Ovary (tissue), 9 donors: ENCODE data around the gene TNKS1BP1. TPM values are rescaled to one million over a fixed set of nuclear protein-coding genes. Genes with fewer than 3 reads are reported as not detected.
A peak's percentile ranks its signal among the peaks of the same experiment; 100 is the strongest.

Experiments
- DNase-seq, 5 donors: peaks; one replicate each; pipeline ENCODE4 v3.0.0-alpha.2; 2019 to 2020
- H3K27ac ChIP-seq, 2 donors: fragments of 200-600 bp; one replicate each; pipeline versions ENCODE4 v1.5.1 to v1.8.0; 2019 to 2022
- H3K27me3 ChIP-seq: fragments of 200-600 bp; one replicate; pipeline ENCODE4 v1.8.0; 2022
- H3K36me3 ChIP-seq: fragments of 200-600 bp; sonication (generic); one replicate; pipeline ENCODE4 v1.5.1; 2019
- H3K4me1 ChIP-seq: one replicate; pipeline ENCODE4 v1.8.1; 2013; ENCODE audit warnings: mild to moderate bottlenecking, moderate library complexity; ENCODE audit not compliant: insufficient read depth
- H3K4me3 ChIP-seq: fragments of 200-600 bp; sonication (generic); one replicate; pipeline ENCODE4 v1.5.1; 2017
- H3K9me3 ChIP-seq, 2 donors: fragments of 200-600 bp in 1 of 2; sonication (generic) in 1 of 2; one replicate each; pipeline versions ENCODE4 v1.5.1 to v1.8.1; 2013 to 2019; ENCODE audit warnings: mild to moderate bottlenecking in 1 of 2, moderate library complexity in 1 of 2
- EP300 ChIP-seq: sonication (generic); formaldehyde crosslinking; IDR thresholded peaks from one replicate; pipeline ENCODE4 v1.6.1; 2017; ENCODE audit warnings: antibody characterized with exemption
- POLR2A ChIP-seq: fragments of 450-650 bp; IDR thresholded peaks from one replicate; pipeline ENCODE4 v1.6.1; 2017; ENCODE audit warnings: antibody characterized with exemption, mild to moderate bottlenecking, moderate library complexity
- WGBS, 3 donors: extraction: QIAGEN DNeasy Blood & Tissue Kit in 1 of 3; methylation state at CpG; one replicate each; pipeline versions ENCODE4 v1.1.5 to v1.1.7; 2013 to 2017; 5-methylcytosine and 5-hydroxymethylcytosine counted together
- intact Hi-C, 4 donors: fragments of 100-400 bp; cut with DNase I; formaldehyde crosslinking; loops; one replicate each; pipeline versions ENCODE4 v1.11.0 to v1.15.1; 2022 to 2023
- polyA plus RNA-seq, 2 donors: library from polyadenylated mRNA; stranded (reverse); fragments of 200-250 nt in 1 of 2; fragments of 350-450 nt in 1 of 2; fragmentation: Illumina TruSeq in 1 of 2; extraction: RNeasy Lipid Tissue Mini Kit (QIAGEN cat#74804) in 1 of 2; gene quantifications; one replicate each; pipeline ENCODE4 v1.2.3, GENCODE V29; 2013 to 2014
- total RNA-seq, 7 donors: library from RNA; depleted of rRNA in 2 of 7; stranded (reverse); fragments of >200 nt in 2 of 7; fragmentation: NEBNext Ultra II Directional in 3 of 7; extraction: Animal tissue kit (Norgen Biotek cat#: 25700) in 3 of 7; gene quantifications; one replicate each; pipeline versions ENCODE4 v1.1.0 to v1.2.4, GENCODE V29; 2016 to 2023
- TF ChIP-seq, protein P1 (sequence below), 3 donors: fragments of 450-650 bp in 2 of 3; fragments of 200-600 bp in 1 of 3; IDR thresholded peaks; one replicate each; pipeline versions ENCODE4 v1.5.1 to v1.8.0; 2016 to 2022; ENCODE audit warnings: antibody characterized with exemption in 3 of 3, mild to moderate bottlenecking in 1 of 3
- donor health status: DM: no; HTN: no; CAD: no; lungs with moderate emphysema.
- donor health status: DM: no; HTN: no; CAD: no.
- donor health status: Bipolar disorder and iron deficiency.
- donor health status: DM: yes; HTN: yes; CAD: no.
- donor health status: DM: no; HTN: no; CAD: no.
- donor health status: DM: yes; HTN: yes; CAD: no.

TNKS1BP1 gene
- total and polyA plus RNA-seq, 9 donors: 45.2 to 230 (median 132) TPM

DNA sequence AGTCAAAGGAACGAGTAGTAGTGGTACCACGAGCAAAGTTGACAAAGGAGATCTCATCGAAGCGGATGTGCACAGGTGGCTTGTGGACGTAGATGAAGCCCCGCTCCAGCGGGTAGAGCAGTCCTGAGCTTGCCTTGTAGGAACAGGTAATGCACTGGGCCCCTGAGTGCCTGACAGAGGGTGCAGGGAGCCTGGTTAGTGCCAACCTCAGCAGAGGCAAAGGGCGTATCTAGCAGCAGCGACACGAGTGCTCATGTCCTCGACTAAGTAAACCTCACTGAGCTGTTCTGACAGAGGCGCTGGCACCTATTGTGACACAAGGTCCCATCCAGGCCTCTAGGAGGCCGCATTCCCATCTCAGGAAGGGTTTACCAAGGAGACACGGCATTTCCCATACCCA, 7.0 kb upstream of the TNKS1BP1 start:
- TF ChIP-seq EP300 (no peak), POLR2A (no peak)
- TF ChIP-seq, protein P1, sequence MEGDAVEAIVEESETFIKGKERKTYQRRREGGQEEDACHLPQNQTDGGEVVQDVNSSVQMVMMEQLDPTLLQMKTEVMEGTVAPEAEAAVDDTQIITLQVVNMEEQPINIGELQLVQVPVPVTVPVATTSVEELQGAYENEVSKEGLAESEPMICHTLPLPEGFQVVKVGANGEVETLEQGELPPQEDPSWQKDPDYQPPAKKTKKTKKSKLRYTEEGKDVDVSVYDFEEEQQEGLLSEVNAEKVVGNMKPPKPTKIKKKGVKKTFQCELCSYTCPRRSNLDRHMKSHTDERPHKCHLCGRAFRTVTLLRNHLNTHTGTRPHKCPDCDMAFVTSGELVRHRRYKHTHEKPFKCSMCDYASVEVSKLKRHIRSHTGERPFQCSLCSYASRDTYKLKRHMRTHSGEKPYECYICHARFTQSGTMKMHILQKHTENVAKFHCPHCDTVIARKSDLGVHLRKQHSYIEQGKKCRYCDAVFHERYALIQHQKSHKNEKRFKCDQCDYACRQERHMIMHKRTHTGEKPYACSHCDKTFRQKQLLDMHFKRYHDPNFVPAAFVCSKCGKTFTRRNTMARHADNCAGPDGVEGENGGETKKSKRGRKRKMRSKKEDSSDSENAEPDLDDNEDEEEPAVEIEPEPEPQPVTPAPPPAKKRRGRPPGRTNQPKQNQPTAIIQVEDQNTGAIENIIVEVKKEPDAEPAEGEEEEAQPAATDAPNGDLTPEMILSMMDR (IDR thresholded peaks at IDR 0.05): no peak
- intact Hi-C loops: loop anchor here in 1 of 4 donors (10.0 kb wide), 1 partner anchor 93 kb away; the partner anchor contains the start of gene SLC43A3
- H3K36me3 ChIP-seq: no peaks in the 10 kb centered on the region

DNA sequence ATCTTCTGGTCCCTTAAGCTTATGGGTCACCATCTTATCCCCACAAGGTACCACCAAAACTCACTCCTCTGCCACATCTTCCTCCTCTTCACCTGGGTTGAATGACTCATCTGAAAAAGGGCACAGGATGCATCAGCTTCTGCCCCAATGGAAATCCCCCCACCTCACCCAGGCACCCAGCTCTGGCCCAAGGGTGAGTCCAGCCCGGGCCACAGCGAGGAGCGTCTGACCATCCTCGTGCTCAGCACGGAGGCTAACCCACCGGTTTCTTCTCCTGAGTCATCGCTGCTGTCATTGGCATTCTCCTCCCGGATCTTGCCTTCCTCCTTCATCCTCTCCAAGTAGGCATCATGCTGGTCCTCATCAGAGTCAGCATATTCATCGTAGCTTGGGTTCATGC, 5.3 kb upstream of the TNKS1BP1 start:
- H3K4me3 ChIP-seq: no peak overlapping the region
- WGBS, 3 donors: 92 to 95% (median 93%) methylated on average over 9 of the region's 9 CpGs
- H3K36me3 ChIP-seq: no peaks in the 10 kb centered on the region
- H3K4me1 ChIP-seq: peaks cover 11% of the 10 kb centered on the region
- DNase-seq: no peak
- intact Hi-C loops: loop anchor here in 1 of 4 donors (10.0 kb wide), 1 partner anchor 95 kb away; the partner anchor contains the start of gene SLC43A3
- no peaks in the 10 kb centered on the region for H3K9me3 ChIP-seq
- H3K27me3 ChIP-seq: no peaks in the 10 kb centered on the region
- TF ChIP-seq, protein P1 (IDR thresholded peaks at IDR 0.05): no peak
- TF ChIP-seq EP300 (no peak), POLR2A (no peak)
- no peak overlapping the region for H3K27ac ChIP-seq

More for the DNA sequence above, 7.0 kb upstream of the TNKS1BP1 start:
- no peak overlapping the region for H3K4me3 ChIP-seq
- WGBS, 3 donors: 89 to 93% (median 91%) methylated on average over 14 of the region's 14 CpGs
- no peak overlapping the region for H3K27ac ChIP-seq
- no peaks in the 10 kb centered on the region for H3K9me3 ChIP-seq
- H3K4me1 ChIP-seq: peaks cover 6% of the 10 kb centered on the region
- DNase-seq: no peak
- H3K27me3 ChIP-seq: no peaks in the 10 kb centered on the region

DNA sequence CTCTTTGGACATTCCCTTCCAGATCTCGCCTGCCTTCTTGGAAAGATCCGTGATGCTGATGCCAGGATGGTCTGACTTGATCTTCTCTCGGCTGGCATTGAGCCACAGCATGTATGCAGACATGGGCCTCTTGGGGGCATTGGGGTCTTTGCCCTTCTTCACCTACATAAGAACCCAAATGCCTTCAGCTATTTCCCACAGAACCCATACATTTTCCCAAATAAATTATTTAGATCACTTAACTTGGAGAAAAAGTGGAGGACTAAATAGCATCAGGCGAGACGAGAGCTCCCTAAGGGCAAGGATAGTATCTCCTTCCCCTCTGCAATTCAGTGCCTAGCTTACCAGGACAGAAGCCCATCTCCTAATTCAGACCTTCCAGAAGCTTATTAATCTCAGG, 3.0 kb upstream of the TNKS1BP1 start:
- intact Hi-C loops: loop anchor here in 2 of 4 donors (10.0 kb wide), 2 partner anchors 317 to 327 kb away; partner anchors contain the start of genes CLP1 (in 1 of the 2) and YPEL4 (in 1 of the 2)
- H3K27ac ChIP-seq: no peak overlapping the region
- DNase-seq: peak in 2 of 5 donors; percentile 15 to 23
- 90 to 95% (median 92%) methylated on average over 5 of the region's 5 CpGs for WGBS, 3 donors
- TF ChIP-seq POLR2A (no peak), EP300 (no peak)
- TF ChIP-seq, protein P1 (IDR thresholded peaks at IDR 0.05): no peak
- H3K9me3 ChIP-seq: no peaks in the 10 kb centered on the region
- H3K36me3 ChIP-seq: no peaks in the 10 kb centered on the region
- peaks cover 13% of the 10 kb centered on the region for H3K4me1 ChIP-seq
- H3K27me3 ChIP-seq: no peaks in the 10 kb centered on the region
- no peak overlapping the region for H3K4me3 ChIP-seq

DNA sequence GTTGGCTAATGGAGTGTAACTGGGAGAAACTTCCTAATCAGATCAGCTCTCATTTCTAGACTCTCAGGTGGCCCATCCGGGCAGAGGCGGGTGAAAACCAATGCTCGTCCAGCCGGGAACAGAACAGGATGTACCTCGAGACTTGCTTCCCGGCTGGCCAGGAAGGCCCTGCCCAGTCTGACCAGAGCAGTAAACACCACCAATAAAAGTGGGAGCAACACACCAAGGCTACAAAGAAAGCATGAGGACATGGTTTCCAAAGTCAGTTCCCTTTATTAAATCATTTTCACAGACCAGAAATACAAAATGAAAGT, 940 bp upstream of the TNKS1BP1 start:
- intact Hi-C loops: loop anchor here in 2 of 4 donors (10.0 kb wide), 2 partner anchors 319 to 329 kb away; partner anchors contain the start of genes CLP1 (in 1 of the 2) and YPEL4 (in 1 of the 2)
- Histone ChIP-seq H3K36me3 (no peaks in the 10 kb centered on the region), H3K27ac (peak overlapping the region; percentile 94 to 98), H3K9me3 (no peaks in the 10 kb centered on the region), H3K4me1 (peaks cover 21% of the 10 kb centered on the region), H3K4me3 (peak overlapping the region; percentile 63), H3K27me3 (no peaks in the 10 kb centered on the region)
- no peak for TF ChIP-seq POLR2A
- no peak for TF ChIP-seq EP300
- TF ChIP-seq, protein P1 (IDR thresholded peaks at IDR 0.05): no peak
- peak in 3 of 5 donors; percentile 42 to 71 (median 67) for DNase-seq
- WGBS, 3 donors: 5 to 7% (median 5%) methylated on average over 6 of the region's 6 CpGs
